Chondrocyte (in vitro differentiated cells): ENCODE results near the gene LGALSL. TPM values are rescaled to one million over a fixed set of nuclear protein-coding genes. Genes with fewer than 3 reads are reported as not detected.

Source experiments
- DNase-seq: peaks from one replicate; pipeline ENCODE4 v3.0.0; 2021; ENCODE audit warnings: mixed read lengths, low spot score
- H3K27ac Mint-ChIP-seq: one replicate; pipeline ENCODE4 v1.8.0; 2021; ENCODE audit warnings: mild to moderate bottlenecking, moderate library complexity, mixed read lengths; ENCODE audit not compliant: unreplicated experiment
- H3K27me3 Mint-ChIP-seq: 2 replicates; pipeline ENCODE4 v1.8.0; 2021; ENCODE audit warnings: low read depth, mixed read lengths
- H3K36me3 Mint-ChIP-seq: 2 replicates; pipeline ENCODE4 v1.8.0; 2021; ENCODE audit warnings: low read depth, mixed read lengths
- H3K4me1 Mint-ChIP-seq: 2 replicates; pipeline ENCODE4 v1.8.0; 2021; ENCODE audit warnings: low read depth, mild to moderate bottlenecking, mixed read lengths
- H3K4me3 Mint-ChIP-seq: one replicate; pipeline ENCODE4 v1.8.0; 2021; ENCODE audit warnings: mild to moderate bottlenecking, moderate library complexity, mixed read lengths; ENCODE audit not compliant: unreplicated experiment
- H3K9me3 Mint-ChIP-seq: 2 replicates; pipeline ENCODE4 v1.8.0; 2021; ENCODE audit warnings: low read depth, mixed read lengths
- CTCF ChIP-seq: fragments of 200-600 bp; sonication (generic); IDR thresholded peaks from 2 replicates; pipeline ENCODE4 v1.5.0; 2021; ENCODE audit warnings: antibody characterized with exemption, mild to moderate bottlenecking, moderate library complexity
- total RNA-seq: library from RNA; stranded (reverse); gene quantifications from 3 replicates; pipeline ENCODE4 v1.2.1, GENCODE V29; 2021

The LGALSL gene
- total RNA-seq, 1 donor from 2014 or later = 25.0 TPM

GRCh38 chr2:64459575-64459974 is 5.6 kb downstream of the LGALSL start:
- Mint-ChIP-seq H3K27ac (no peak overlapping the region), H3K4me3 (no peak overlapping the region), H3K9me3 (no peaks in the 10 kb centered on the region), H3K27me3 (no peaks in the 10 kb centered on the region), H3K4me1 (peaks cover 11% of the 10 kb centered on the region), H3K36me3 (peaks cover 17% of the 10 kb centered on the region)
- no peak for TF ChIP-seq CTCF
- no peak for DNase-seq

GRCh38 chr2:64460330-64460729 is 6.4 kb downstream of the LGALSL start:
- H3K27me3 Mint-ChIP-seq = no peaks in the 10 kb centered on the region
- H3K27ac Mint-ChIP-seq = no peak overlapping the region

GRCh38 chr2:64461271-64462058 is 7.5 kb downstream of the LGALSL start:
- H3K9me3 Mint-ChIP-seq = no peaks in the 10 kb centered on the region
- H3K27me3 Mint-ChIP-seq = no peaks in the 10 kb centered on the region
- H3K36me3 Mint-ChIP-seq = peaks cover 13% of the 10 kb centered on the region
- no peak for TF ChIP-seq CTCF
- H3K4me3 Mint-ChIP-seq = no peak overlapping the region
- H3K4me1 Mint-ChIP-seq = no peaks in the 10 kb centered on the region
- DNase-seq = no peak
- H3K27ac Mint-ChIP-seq = no peak overlapping the region

More at GRCh38 chr2:64460330-64460729, 6.4 kb downstream of the LGALSL start:
- Mint-ChIP-seq H3K9me3 (no peaks in the 10 kb centered on the region), H3K4me1 (peaks cover 6% of the 10 kb centered on the region), H3K36me3 (peaks cover 17% of the 10 kb centered on the region), H3K4me3 (no peak overlapping the region)
- no peak for DNase-seq
- TF ChIP-seq CTCF = no peak

GRCh38 chr2:64462171-64462570 is 8.2 kb downstream of the LGALSL start:
- Mint-ChIP-seq H3K27ac (no peak overlapping the region), H3K36me3 (peaks cover 9% of the 10 kb centered on the region), H3K4me3 (no peak overlapping the region), H3K9me3 (no peaks in the 10 kb centered on the region), H3K27me3 (no peaks in the 10 kb centered on the region), H3K4me1 (no peaks in the 10 kb centered on the region)
- no peak for DNase-seq
- no peak for TF ChIP-seq CTCF

GRCh38 chr2:64462940-64463700 is 9.2 kb downstream of the LGALSL start:
- DNase-seq = no peak
- H3K27ac Mint-ChIP-seq = no peak overlapping the region
- H3K9me3 Mint-ChIP-seq = no peaks in the 10 kb centered on the region
- H3K4me1 Mint-ChIP-seq = no peaks in the 10 kb centered on the region
- H3K4me3 Mint-ChIP-seq = no peak overlapping the region
- H3K36me3 Mint-ChIP-seq = peaks cover 6% of the 10 kb centered on the region
- no peak for TF ChIP-seq CTCF
- H3K27me3 Mint-ChIP-seq = no peaks in the 10 kb centered on the region
